Measurements from ENCODE around the gene F13B.
A peak's percentile ranks its signal among the peaks of the same experiment; 100 is the strongest.
"Not testable (repeated sequence)": the region's sequence is repeated elsewhere in the genome, so short reads cannot be mapped to it uniquely, and the experiment has no call there.

The F13B gene

GRCh38 chr1:197041486-197042353, 25.3 kb downstream of the F13B start:
- Histone ChIP-seq H3K4me1 (ENCODE audit: control insufficient read depth, insufficient read depth, low read length) (no peaks in the 10 kb centered on the region), H3K9ac (ENCODE audit: low read length) (no peak overlapping the region), H3K36me3 (ENCODE audit: control insufficient read depth, insufficient read depth, low read length, severe bottlenecking) (no peaks in the 10 kb centered on the region), H3K27me3 (replicated peaks; ENCODE audit: control insufficient read depth, insufficient read depth, low read length) (no peaks in the 10 kb centered on the region), H3K4me3 (ENCODE audit: low read length) (no peak overlapping the region), H3K9me3 (ENCODE audit: control insufficient read depth, low read length) (no peaks in the 10 kb centered on the region)
- no peak for DNase-seq (ENCODE audit: low read depth)

GRCh38 chr1:197036861-197037260, 30.2 kb downstream of the F13B start:
- Histone ChIP-seq H3K4me3 (ENCODE audit: low read length) (no peak overlapping the region), H3K4me1 (ENCODE audit: control insufficient read depth, insufficient read depth, low read length) (peaks cover 8% of the 10 kb centered on the region), H3K9ac (ENCODE audit: low read length) (no peak overlapping the region), H3K36me3 (ENCODE audit: control insufficient read depth, insufficient read depth, low read length, severe bottlenecking) (no peaks in the 10 kb centered on the region), H3K9me3 (ENCODE audit: control insufficient read depth, low read length) (no peaks in the 10 kb centered on the region), H3K27me3 (replicated peaks; ENCODE audit: control insufficient read depth, insufficient read depth, low read length) (no peaks in the 10 kb centered on the region)
- no peak for DNase-seq (ENCODE audit: low read depth)

GRCh38 chr1:197034631-197035339, 32.3 kb downstream of the F13B start:
- peak; percentile 56 for DNase-seq (ENCODE audit: low read depth)
- peak overlapping the region; percentile 21 for H3K4me3 ChIP-seq (ENCODE audit: low read length)
- H3K36me3 ChIP-seq (ENCODE audit: control insufficient read depth, insufficient read depth, low read length, severe bottlenecking); H3K27me3 ChIP-seq (replicated peaks; ENCODE audit: control insufficient read depth, insufficient read depth, low read length); H3K9ac ChIP-seq (ENCODE audit: low read length); H3K9me3 ChIP-seq (ENCODE audit: control insufficient read depth, low read length): not testable (repeated sequence)
- H3K4me1 ChIP-seq (ENCODE audit: control insufficient read depth, insufficient read depth, low read length) = peaks cover 13% of the 10 kb centered on the region

- peak; percentile 6 for DNase-seq (ENCODE audit: low read depth)
- H3K36me3 ChIP-seq (ENCODE audit: control insufficient read depth, insufficient read depth, low read length, severe bottlenecking) = no peaks in the 10 kb centered on the region
- H3K27me3 ChIP-seq (replicated peaks; ENCODE audit: control insufficient read depth, insufficient read depth, low read length) = no peaks in the 10 kb centered on the region
- H3K4me3 ChIP-seq (ENCODE audit: low read length) = no peak overlapping the region
- peaks cover 9% of the 10 kb centered on the region for H3K4me1 ChIP-seq (ENCODE audit: control insufficient read depth, insufficient read depth, low read length)
- H3K9me3 ChIP-seq (ENCODE audit: control insufficient read depth, low read length) = no peaks in the 10 kb centered on the region
- H3K9ac ChIP-seq (ENCODE audit: low read length) = no peak overlapping the region
These were observed 37.3 kb downstream of the F13B start for GRCh38 chr1:197029749-197030148.

- Histone ChIP-seq H3K27me3 (replicated peaks; ENCODE audit: control insufficient read depth, insufficient read depth, low read length) (no peaks in the 10 kb centered on the region), H3K4me3 (ENCODE audit: low read length) (no peak overlapping the region), H3K9ac (ENCODE audit: low read length) (no peak overlapping the region), H3K36me3 (ENCODE audit: control insufficient read depth, insufficient read depth, low read length, severe bottlenecking) (no peaks in the 10 kb centered on the region), H3K9me3 (ENCODE audit: control insufficient read depth, low read length) (no peaks in the 10 kb centered on the region), H3K4me1 (ENCODE audit: control insufficient read depth, insufficient read depth, low read length) (peaks cover 5% of the 10 kb centered on the region)
- no peak for DNase-seq (ENCODE audit: low read depth)
These were observed 39.7 kb downstream of the F13B start for GRCh38 chr1:197027359-197027758.

- Histone ChIP-seq H3K27me3 (replicated peaks; ENCODE audit: control insufficient read depth, insufficient read depth, low read length) (no peaks in the 10 kb centered on the region), H3K9ac (ENCODE audit: low read length) (no peak overlapping the region), H3K4me3 (ENCODE audit: low read length) (no peak overlapping the region), H3K4me1 (ENCODE audit: control insufficient read depth, insufficient read depth, low read length) (no peaks in the 10 kb centered on the region), H3K9me3 (ENCODE audit: control insufficient read depth, low read length) (no peaks in the 10 kb centered on the region), H3K36me3 (ENCODE audit: control insufficient read depth, insufficient read depth, low read length, severe bottlenecking) (no peaks in the 10 kb centered on the region)
- DNase-seq (ENCODE audit: low read depth) = peak; percentile 48
These were observed 42.6 kb downstream of the F13B start for GRCh38 chr1:197024460-197024859.

GRCh38 chr1:197021716-197022115, 45.3 kb downstream of the F13B start:
- no peaks in the 10 kb centered on the region for H3K9me3 ChIP-seq (ENCODE audit: control insufficient read depth, low read length)
- no peak overlapping the region for H3K4me3 ChIP-seq (ENCODE audit: low read length)
- DNase-seq (ENCODE audit: low read depth) = no peak
- no peaks in the 10 kb centered on the region for H3K4me1 ChIP-seq (ENCODE audit: control insufficient read depth, insufficient read depth, low read length)
- no peaks in the 10 kb centered on the region for H3K36me3 ChIP-seq (ENCODE audit: control insufficient read depth, insufficient read depth, low read length, severe bottlenecking)
- no peaks in the 10 kb centered on the region for H3K27me3 ChIP-seq (replicated peaks; ENCODE audit: control insufficient read depth, insufficient read depth, low read length)
- H3K9ac ChIP-seq (ENCODE audit: low read length) = no peak overlapping the region

GRCh38 chr1:197017558-197018146, 49.4 kb downstream of the F13B start:
- no peak overlapping the region for H3K4me3 ChIP-seq (ENCODE audit: low read length)
- no peaks in the 10 kb centered on the region for H3K9me3 ChIP-seq (ENCODE audit: control insufficient read depth, low read length)
- H3K27me3 ChIP-seq (replicated peaks; ENCODE audit: control insufficient read depth, insufficient read depth, low read length) = no peaks in the 10 kb centered on the region
- DNase-seq (ENCODE audit: low read depth) = no peak
- H3K9ac ChIP-seq (ENCODE audit: low read length) = no peak overlapping the region
- H3K36me3 ChIP-seq (ENCODE audit: control insufficient read depth, insufficient read depth, low read length, severe bottlenecking) = no peaks in the 10 kb centered on the region
- H3K4me1 ChIP-seq (ENCODE audit: control insufficient read depth, insufficient read depth, low read length) = no peaks in the 10 kb centered on the region

- Histone ChIP-seq H3K9me3 (ENCODE audit: control insufficient read depth, low read length) (peaks cover under 1% of the 10 kb centered on the region), H3K4me1 (ENCODE audit: control insufficient read depth, insufficient read depth, low read length) (no peaks in the 10 kb centered on the region), H3K27me3 (replicated peaks; ENCODE audit: control insufficient read depth, insufficient read depth, low read length) (no peaks in the 10 kb centered on the region), H3K36me3 (ENCODE audit: control insufficient read depth, insufficient read depth, low read length, severe bottlenecking) (no peaks in the 10 kb centered on the region), H3K4me3 (ENCODE audit: low read length) (no peak overlapping the region), H3K9ac (ENCODE audit: low read length) (no peak overlapping the region)
- peak; percentile 0 for DNase-seq (ENCODE audit: low read depth)
These were observed 50.3 kb downstream of the F13B start for GRCh38 chr1:197016751-197017150.

- H3K9ac ChIP-seq (ENCODE audit: low read length) = no peak overlapping the region
- no peaks in the 10 kb centered on the region for H3K36me3 ChIP-seq (ENCODE audit: control insufficient read depth, insufficient read depth, low read length, severe bottlenecking)
- peaks cover 5% of the 10 kb centered on the region for H3K9me3 ChIP-seq (ENCODE audit: control insufficient read depth, low read length)
- no peak for DNase-seq (ENCODE audit: low read depth)
- no peak overlapping the region for H3K4me3 ChIP-seq (ENCODE audit: low read length)
- no peaks in the 10 kb centered on the region for H3K27me3 ChIP-seq (replicated peaks; ENCODE audit: control insufficient read depth, insufficient read depth, low read length)
- H3K4me1 ChIP-seq (ENCODE audit: control insufficient read depth, insufficient read depth, low read length) = no peaks in the 10 kb centered on the region
These were observed 53.8 kb downstream of the F13B start for GRCh38 chr1:197013234-197013633.

- H3K4me3 ChIP-seq (ENCODE audit: low read length) = no peak overlapping the region
- no peak for DNase-seq (ENCODE audit: low read depth)
- H3K9me3 ChIP-seq (ENCODE audit: control insufficient read depth, low read length) = peaks cover 5% of the 10 kb centered on the region
- no peaks in the 10 kb centered on the region for H3K36me3 ChIP-seq (ENCODE audit: control insufficient read depth, insufficient read depth, low read length, severe bottlenecking)
- H3K4me1 ChIP-seq (ENCODE audit: control insufficient read depth, insufficient read depth, low read length) = no peaks in the 10 kb centered on the region
- no peaks in the 10 kb centered on the region for H3K27me3 ChIP-seq (replicated peaks; ENCODE audit: control insufficient read depth, insufficient read depth, low read length)
- H3K9ac ChIP-seq (ENCODE audit: low read length) = no peak overlapping the region
These were observed 55.4 kb downstream of the F13B start for GRCh38 chr1:197011614-197012013.
